Measurements from ENCODE around the gene KLF7.

DNA sequence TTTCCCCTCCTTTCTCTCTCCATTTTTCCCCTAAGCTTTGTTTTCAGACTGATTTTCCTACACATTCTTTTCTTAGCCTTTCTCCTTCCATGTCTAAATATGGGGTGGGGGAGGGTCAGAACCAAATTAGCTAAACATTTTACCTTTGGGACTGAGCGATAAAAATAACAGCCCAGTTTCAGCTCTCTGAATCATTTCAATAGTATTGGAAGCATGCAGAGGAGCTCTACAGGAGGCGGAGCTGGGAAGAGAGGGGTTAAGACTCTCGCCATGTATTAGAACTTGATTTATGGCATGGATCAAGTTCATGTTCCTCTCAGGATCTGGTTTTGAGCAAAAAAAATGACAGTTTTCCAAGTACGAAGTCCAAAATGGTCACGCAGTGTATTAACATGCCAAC is 117.3 kb downstream of the KLF7 start:
- TF ChIP-seq, protein P1, sequence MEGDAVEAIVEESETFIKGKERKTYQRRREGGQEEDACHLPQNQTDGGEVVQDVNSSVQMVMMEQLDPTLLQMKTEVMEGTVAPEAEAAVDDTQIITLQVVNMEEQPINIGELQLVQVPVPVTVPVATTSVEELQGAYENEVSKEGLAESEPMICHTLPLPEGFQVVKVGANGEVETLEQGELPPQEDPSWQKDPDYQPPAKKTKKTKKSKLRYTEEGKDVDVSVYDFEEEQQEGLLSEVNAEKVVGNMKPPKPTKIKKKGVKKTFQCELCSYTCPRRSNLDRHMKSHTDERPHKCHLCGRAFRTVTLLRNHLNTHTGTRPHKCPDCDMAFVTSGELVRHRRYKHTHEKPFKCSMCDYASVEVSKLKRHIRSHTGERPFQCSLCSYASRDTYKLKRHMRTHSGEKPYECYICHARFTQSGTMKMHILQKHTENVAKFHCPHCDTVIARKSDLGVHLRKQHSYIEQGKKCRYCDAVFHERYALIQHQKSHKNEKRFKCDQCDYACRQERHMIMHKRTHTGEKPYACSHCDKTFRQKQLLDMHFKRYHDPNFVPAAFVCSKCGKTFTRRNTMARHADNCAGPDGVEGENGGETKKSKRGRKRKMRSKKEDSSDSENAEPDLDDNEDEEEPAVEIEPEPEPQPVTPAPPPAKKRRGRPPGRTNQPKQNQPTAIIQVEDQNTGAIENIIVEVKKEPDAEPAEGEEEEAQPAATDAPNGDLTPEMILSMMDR (IDR thresholded peaks at IDR 0.05): no peak
- TF ChIP-seq EP300 (IDR thresholded peaks at IDR 0.05) (no peak), POLR2A (IDR thresholded peaks at IDR 0.05) (no peak)
